Measurements from ENCODE around the gene RANGRF. TPM values are rescaled to one million over a fixed set of nuclear protein-coding genes. Genes with fewer than 3 reads are reported as not detected.

The RANGRF gene
- total RNA-seq, 1 experiment from 2014 or later: 18.4 TPM

Small RNA genes within 50 kb of the gene (small RNA-seq; reads per million reads assigned to genes)
- not detected for gene RF00265

Other genes with a start within 250 kb of the RANGRF start
- not detected in 2 replicates for gene ALOX15B, start 249.6 kb upstream of the RANGRF start, total RNA-seq (2014; rRNA removed; shearing (Covaris generic))
- 0.97 TPM in 1 of 2 replicates, not detected in the other for gene ALOX12B, start 201.0 kb upstream of the RANGRF start, total RNA-seq (2014; rRNA removed; shearing (Covaris generic))
- not detected in 2 replicates for gene ALOXE3, start 170.2 kb upstream of the RANGRF start, total RNA-seq (2014; rRNA removed; shearing (Covaris generic))
- gene HES7, start 164.6 kb upstream of the RANGRF start, total RNA-seq (2014; rRNA removed; shearing (Covaris generic)): 0.61 and 0.76 TPM in 2 replicates
- 37.1 and 43.5 TPM in 2 replicates for gene PER1, start 136.3 kb upstream of the RANGRF start, total RNA-seq (2014; rRNA removed; shearing (Covaris generic))
- gene VAMP2, start 125.7 kb upstream of the RANGRF start, total RNA-seq (2014; rRNA removed; shearing (Covaris generic)): 4.9 and 5.8 TPM in 2 replicates
- 12.6 and 14.5 TPM in 2 replicates for gene TMEM107, start 112.3 kb upstream of the RANGRF start, total RNA-seq (2014; rRNA removed; shearing (Covaris generic))
- 12.4 and 12.8 TPM in 2 replicates for gene BORCS6, start 98.5 kb upstream of the RANGRF start, total RNA-seq (2014; rRNA removed; shearing (Covaris generic))
- gene AURKB, start 78.1 kb upstream of the RANGRF start, total RNA-seq (2014; rRNA removed; shearing (Covaris generic)): 75.0 and 84.9 TPM in 2 replicates
- gene CTC1, start 40.6 kb upstream of the RANGRF start, total RNA-seq (2014; rRNA removed; shearing (Covaris generic)): 5.9 and 17.7 TPM in 2 replicates
- 45.4 and 51.3 TPM in 2 replicates for gene PFAS, start 39.4 kb upstream of the RANGRF start, total RNA-seq (2014; rRNA removed; shearing (Covaris generic))
- 1.7 and 2.4 TPM in 2 replicates for gene SLC25A35, start 6.7 kb downstream of the RANGRF start, total RNA-seq (2014; rRNA removed; shearing (Covaris generic))
- gene ARHGEF15, start 21.6 kb downstream of the RANGRF start, total RNA-seq (2014; rRNA removed; shearing (Covaris generic)): not detected in 2 replicates
- not detected in 2 replicates for gene ODF4, start 51.2 kb downstream of the RANGRF start, total RNA-seq (2014; rRNA removed; shearing (Covaris generic))
- gene RPL26, start 94.5 kb downstream of the RANGRF start, total RNA-seq (2014; rRNA removed; shearing (Covaris generic)): 1,242 and 1,305 TPM in 2 replicates
- gene RNF222, start 109.2 kb downstream of the RANGRF start, total RNA-seq (2014; rRNA removed; shearing (Covaris generic)): not detected in 2 replicates
- 20.1 and 24.6 TPM in 2 replicates for gene NDEL1, start 147.2 kb downstream of the RANGRF start, total RNA-seq (2014; rRNA removed; shearing (Covaris generic))

Measured in HT-29 (cell line).